Spleen (tissue), 7 donors: Measurements from ENCODE around the gene KIF5B.

ENCODE experiments used
- CTCF ChIP-seq, 11 experiments: fragments of 200-600 bp in 7 of 11; fragments of 450-650 bp in 4 of 11; sonication (generic) in 4 of 11; IDR thresholded peaks in 8 of 11; conservative IDR thresholded peaks in 3 of 11; 1 replicate in 7 of 11; 2 replicates in 4 of 11; pipeline versions ENCODE4 v1.4.0 to v1.8.0; 2016 to 2021; ENCODE audit warnings: antibody characterized with exemption in 11 of 11, inconsistent platforms in 4 of 11, mild to moderate bottlenecking in 1 of 11
- POLR2A ChIP-seq, 3 donors: fragments of 450-650 bp; IDR thresholded peaks; one replicate each; pipeline ENCODE4 v1.5.1; 2017; ENCODE audit warnings: antibody characterized with exemption in 3 of 3, mild to moderate bottlenecking in 1 of 3
- donor health status: DM: no; HTN: no; CAD: no; lungs with moderate emphysema.
- donor health status: DM: no; HTN: no; CAD: no.
- donor health status: DM: no; HTN: no; CAD: no.

- no peak for TF ChIP-seq CTCF (IDR thresholded peaks at IDR 0.05 in 8 of 11, conservative IDR thresholded peaks at IDR 0.05 in 3 of 11)
- no peak for TF ChIP-seq POLR2A (IDR thresholded peaks at IDR 0.05)
These were observed 4.1 kb upstream of the KIF5B start for GRCh38 chr10:32060347-32060746.
